DMS79 (cell line): ENCODE data around the gene BCAS3.

Experiments used
- DNase-seq: peaks from one replicate; lab custom pipeline; 2025; lab: John Stamatoyannopoulos, UW

BCAS3 gene

GRCh38 chr17:61199431-61200338, 522.0 kb downstream of the BCAS3 start:
- DNase-seq = no peak

- DNase-seq = no peak
Observed at GRCh38 chr17:61200339-61200715, 522.7 kb downstream of the BCAS3 start.

GRCh38 chr17:61201211-61201610, 523.6 kb downstream of the BCAS3 start:
- DNase-seq = no peak

- no peak for DNase-seq
Observed at GRCh38 chr17:61202564-61202963, 524.9 kb downstream of the BCAS3 start.

GRCh38 chr17:61203671-61204131, 526.0 kb downstream of the BCAS3 start:
- no peak for DNase-seq

- no peak for DNase-seq
Observed at GRCh38 chr17:61204456-61204855, 526.8 kb downstream of the BCAS3 start.

- DNase-seq = no peak
Observed at GRCh38 chr17:61205401-61205800, 527.8 kb downstream of the BCAS3 start.

- no peak for DNase-seq
Observed at GRCh38 chr17:61205931-61206330, 528.3 kb downstream of the BCAS3 start.

- DNase-seq = no peak
Observed at GRCh38 chr17:61206922-61207321, 529.3 kb downstream of the BCAS3 start.

GRCh38 chr17:61208301-61209105, 530.9 kb downstream of the BCAS3 start:
- DNase-seq = peak; percentile 87

GRCh38 chr17:61209106-61209439, 531.4 kb downstream of the BCAS3 start:
- DNase-seq = no peak

- no peak for DNase-seq
Observed at GRCh38 chr17:61209525-61209924, 531.9 kb downstream of the BCAS3 start.

GRCh38 chr17:61211236-61211635, 533.6 kb downstream of the BCAS3 start:
- DNase-seq = no peak

- no peak for DNase-seq
Observed at GRCh38 chr17:61212655-61213054, 535.0 kb downstream of the BCAS3 start.

- no peak for DNase-seq
Observed at GRCh38 chr17:61214753-61215152, 537.1 kb downstream of the BCAS3 start.

GRCh38 chr17:61216066-61216465, 538.4 kb downstream of the BCAS3 start:
- no peak for DNase-seq

- DNase-seq = no peak
Observed at GRCh38 chr17:61217878-61218437, 540.3 kb downstream of the BCAS3 start.

- no peak for DNase-seq
Observed at GRCh38 chr17:61218438-61218837, 540.8 kb downstream of the BCAS3 start.

- no peak for DNase-seq
Observed at GRCh38 chr17:61219460-61219859, 541.8 kb downstream of the BCAS3 start.

- DNase-seq = no peak
Observed at GRCh38 chr17:61221181-61221580, 543.5 kb downstream of the BCAS3 start.

- DNase-seq = no peak
Observed at GRCh38 chr17:61221597-61222471, 544.2 kb downstream of the BCAS3 start.

- no peak for DNase-seq
Observed at GRCh38 chr17:61223725-61224124, 546.1 kb downstream of the BCAS3 start.
